Type B pancreatic cell (in vitro differentiated cells): Measurements from ENCODE around the gene SOCS2. TPM values are rescaled to one million over a fixed set of nuclear protein-coding genes. Genes with fewer than 3 reads are reported as not detected.

Experiments used
- DNase-seq: peaks from one replicate; pipeline ENCODE4 v3.0.0; 2021; ENCODE audit warnings: mixed read lengths; ENCODE audit not compliant: unreplicated experiment; ENCODE audit errors: extremely low spot score
- H3K27ac Mint-ChIP-seq: 2 replicates; pipeline ENCODE4 v1.8.0; 2021; ENCODE audit warnings: mild to moderate bottlenecking, mixed read lengths
- H3K27me3 Mint-ChIP-seq: 2 replicates; pipeline ENCODE4 v1.8.0; 2021; ENCODE audit warnings: mixed read lengths
- H3K36me3 Mint-ChIP-seq: 2 replicates; pipeline ENCODE4 v1.8.0; 2021; ENCODE audit warnings: mixed read lengths
- H3K4me1 Mint-ChIP-seq: one replicate; pipeline ENCODE4 v1.8.0; 2021; ENCODE audit warnings: mixed read lengths; ENCODE audit not compliant: unreplicated experiment
- H3K4me3 Mint-ChIP-seq: 2 replicates; pipeline ENCODE4 v1.8.0; 2021; ENCODE audit warnings: mild to moderate bottlenecking, mixed read lengths
- H3K9me3 Mint-ChIP-seq: 2 replicates; pipeline ENCODE4 v1.8.0; 2021; ENCODE audit warnings: mixed read lengths
- CTCF ChIP-seq: fragments of 200-600 bp; sonication (generic); conservative IDR thresholded peaks from 2 replicates; pipeline ENCODE4 v1.5.0; 2021; ENCODE audit warnings: antibody characterized with exemption, mild to moderate bottlenecking
- total RNA-seq: library from RNA; stranded (reverse); gene quantifications from 2 replicates; pipeline ENCODE4 v1.2.1, GENCODE V29; 2021; ENCODE audit warnings: low replicate concordance

The SOCS2 gene
- total RNA-seq, 1 donor from 2014 or later, result 16.4 TPM

- H3K4me1 Mint-ChIP-seq, result no peaks in the 10 kb centered on the region
- no peak for TF ChIP-seq CTCF
- H3K36me3 Mint-ChIP-seq, result no peaks in the 10 kb centered on the region
- no peak for DNase-seq
- peaks cover 7% of the 10 kb centered on the region for H3K27me3 Mint-ChIP-seq
- peaks cover 9% of the 10 kb centered on the region for H3K9me3 Mint-ChIP-seq
- H3K4me3 Mint-ChIP-seq, result no peak overlapping the region
- H3K27ac Mint-ChIP-seq, result no peak overlapping the region
Observed at GRCh38 chr12:93536111-93536765, 36.2 kb upstream of the SOCS2 start.

- no peak overlapping the region for H3K4me3 Mint-ChIP-seq
- no peak overlapping the region for H3K27ac Mint-ChIP-seq
- no peak for TF ChIP-seq CTCF
- H3K4me1 Mint-ChIP-seq, result no peaks in the 10 kb centered on the region
- H3K9me3 Mint-ChIP-seq, result peaks cover 9% of the 10 kb centered on the region
- no peaks in the 10 kb centered on the region for H3K36me3 Mint-ChIP-seq
- DNase-seq, result no peak
- H3K27me3 Mint-ChIP-seq, result peaks cover 7% of the 10 kb centered on the region
Observed at GRCh38 chr12:93536766-93537488, 35.5 kb upstream of the SOCS2 start.

- Mint-ChIP-seq H3K4me3 (no peak overlapping the region), H3K27ac (no peak overlapping the region), H3K4me1 (no peaks in the 10 kb centered on the region), H3K36me3 (no peaks in the 10 kb centered on the region), H3K27me3 (peaks cover 7% of the 10 kb centered on the region), H3K9me3 (peaks cover 9% of the 10 kb centered on the region)
- peak; percentile 34 for TF ChIP-seq CTCF
- DNase-seq, result no peak
Observed at GRCh38 chr12:93537769-93538168, 34.7 kb upstream of the SOCS2 start.

- no peak for DNase-seq
- Mint-ChIP-seq H3K9me3 (peaks cover 9% of the 10 kb centered on the region), H3K36me3 (no peaks in the 10 kb centered on the region), H3K4me1 (no peaks in the 10 kb centered on the region), H3K27ac (no peak overlapping the region), H3K27me3 (peaks cover 7% of the 10 kb centered on the region), H3K4me3 (no peak overlapping the region)
- TF ChIP-seq CTCF, result no peak
Observed at GRCh38 chr12:93539821-93540220, 32.7 kb upstream of the SOCS2 start.

- DNase-seq, result no peak
- H3K4me1 Mint-ChIP-seq, result no peaks in the 10 kb centered on the region
- H3K9me3 Mint-ChIP-seq, result peaks cover 9% of the 10 kb centered on the region
Observed at GRCh38 chr12:93540466-93540865, 32.0 kb upstream of the SOCS2 start.

More at GRCh38 chr12:93540466-93540865, 32.0 kb upstream of the SOCS2 start:
- Mint-ChIP-seq H3K4me3 (no peak overlapping the region), H3K36me3 (no peaks in the 10 kb centered on the region), H3K27me3 (peaks cover 7% of the 10 kb centered on the region), H3K27ac (no peak overlapping the region)
- no peak for TF ChIP-seq CTCF
